Hematopoietic multipotent progenitor cell treated with erythropoietin and hydrocortisone succinate and interleukin-3 and kit ligand, for 17 days (in vitro differentiated cells): ENCODE results near the gene GSE1.

ENCODE experiments used
- DNase-seq: peaks from one replicate; pipeline ENCODE4 v3.0.0-alpha.2; 2015; ENCODE audit warnings: low spot score

Gene GSE1

DNA sequence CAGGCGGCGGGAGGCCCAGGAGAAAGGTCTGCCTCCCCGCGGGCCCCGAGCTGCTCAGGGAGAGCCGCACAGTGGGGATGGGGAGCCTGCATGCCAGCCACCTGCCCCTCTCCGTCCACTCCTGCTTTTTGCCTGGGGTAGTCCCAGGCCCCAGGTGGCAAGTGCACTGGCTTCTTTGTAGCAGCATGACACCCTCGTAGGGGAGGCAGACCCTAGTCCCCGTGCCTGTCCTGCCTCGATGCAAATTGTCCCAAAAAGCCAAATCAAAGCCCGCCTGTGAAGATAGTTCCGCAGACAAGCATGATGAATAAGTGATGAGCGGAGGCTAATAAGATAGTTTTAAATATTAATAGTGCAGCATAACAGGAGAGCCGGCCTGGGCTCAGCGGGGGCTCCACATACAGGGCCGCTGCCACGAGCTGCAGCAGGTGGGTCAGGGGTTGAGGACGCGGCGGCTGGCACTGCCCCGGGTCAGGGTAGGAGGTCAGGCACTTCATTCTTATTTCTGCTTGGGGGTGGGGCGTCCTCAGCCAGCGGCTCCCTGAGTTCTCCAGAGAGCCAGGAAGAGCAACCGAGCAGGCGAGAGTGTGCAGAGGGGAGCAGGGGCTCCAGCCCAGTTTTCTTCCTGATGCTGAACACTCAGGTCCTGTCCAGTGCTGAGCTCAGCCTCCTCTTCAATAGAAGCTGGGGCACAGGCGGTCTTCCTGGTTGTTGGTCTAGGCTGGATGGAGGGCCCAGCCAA is 48.8 kb downstream of the GSE1 start:
- DNase-seq, result no peak

GRCh38 chr16:85662482-85662812 is 49.3 kb downstream of the GSE1 start:
- no peak for DNase-seq

GRCh38 chr16:85662976-85663830 is 50.1 kb downstream of the GSE1 start:
- DNase-seq, result no peak

GRCh38 chr16:85663891-85664321 is 50.8 kb downstream of the GSE1 start:
- no peak for DNase-seq

GRCh38 chr16:85664580-85665372 is 51.7 kb downstream of the GSE1 start:
- no peak for DNase-seq

DNA sequence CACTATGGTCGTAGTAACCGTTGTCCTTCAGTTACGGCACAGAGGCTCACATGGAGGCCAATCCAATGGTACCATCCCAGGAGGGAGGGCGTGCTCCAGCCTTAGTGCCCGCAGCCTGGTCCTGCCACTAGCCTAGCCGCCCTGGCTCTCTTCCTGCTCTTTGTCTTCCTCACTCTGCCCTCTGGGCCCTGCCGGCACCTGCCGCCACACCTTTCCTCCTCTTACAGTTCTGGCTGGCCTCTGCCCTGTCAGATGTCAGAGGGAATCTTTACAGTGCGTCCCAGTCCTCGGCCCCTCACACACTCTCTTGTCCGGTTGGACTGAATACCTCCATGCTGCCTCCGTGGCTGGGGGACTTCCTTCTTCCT is 52.2 kb downstream of the GSE1 start:
- DNase-seq, result no peak

DNA sequence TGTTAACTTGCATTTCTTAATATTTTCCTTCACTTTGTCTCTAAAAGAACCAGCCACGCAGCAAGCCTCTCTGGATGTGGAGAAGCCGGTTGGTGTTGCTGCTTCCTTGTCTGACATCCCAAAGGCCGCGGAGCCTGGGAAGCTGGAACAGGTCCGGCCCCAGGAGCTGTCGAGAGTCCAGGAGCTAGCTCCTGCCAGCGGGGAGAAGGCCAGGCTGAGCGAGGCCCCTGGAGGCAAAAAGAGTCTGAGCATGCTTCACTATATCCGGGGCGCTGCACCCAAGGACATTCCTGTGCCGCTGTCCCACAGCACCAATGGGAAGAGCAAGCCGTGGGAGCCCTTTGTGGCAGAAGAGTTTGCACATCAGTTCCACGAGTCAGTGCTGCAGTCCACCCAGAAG is 52.8 kb downstream of the GSE1 start:
- no peak for DNase-seq

GRCh38 chr16:85667261-85667660 is 54.1 kb downstream of the GSE1 start:
- DNase-seq, result no peak

DNA sequence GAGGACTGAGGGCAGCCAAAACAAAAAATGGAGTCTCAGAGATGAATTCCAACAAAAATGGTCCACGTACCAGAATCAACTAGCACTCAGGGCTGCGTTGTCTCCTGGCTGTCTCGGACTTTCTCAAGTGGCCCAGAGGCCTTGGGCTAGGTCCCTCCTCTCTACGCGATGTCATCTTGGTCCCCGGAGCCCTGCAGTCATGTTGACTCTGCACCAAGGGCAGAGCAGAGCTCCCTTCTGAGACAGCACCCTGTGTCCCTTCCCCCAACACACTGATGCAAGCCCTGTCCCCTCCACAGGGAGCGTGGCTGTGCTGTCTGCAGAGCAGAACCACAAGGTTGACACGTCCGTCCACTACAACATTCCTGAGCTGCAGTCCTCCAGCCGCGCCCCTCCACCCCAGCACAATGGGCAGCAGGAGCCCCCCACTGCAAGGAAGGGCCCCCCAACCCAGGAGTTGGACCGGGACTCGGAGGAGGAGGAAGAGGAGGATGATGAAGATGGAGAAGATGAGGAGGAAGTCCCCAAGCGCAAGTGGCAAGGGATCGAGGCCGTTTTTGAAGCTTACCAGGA is 54.8 kb downstream of the GSE1 start:
- no peak for DNase-seq

DNA sequence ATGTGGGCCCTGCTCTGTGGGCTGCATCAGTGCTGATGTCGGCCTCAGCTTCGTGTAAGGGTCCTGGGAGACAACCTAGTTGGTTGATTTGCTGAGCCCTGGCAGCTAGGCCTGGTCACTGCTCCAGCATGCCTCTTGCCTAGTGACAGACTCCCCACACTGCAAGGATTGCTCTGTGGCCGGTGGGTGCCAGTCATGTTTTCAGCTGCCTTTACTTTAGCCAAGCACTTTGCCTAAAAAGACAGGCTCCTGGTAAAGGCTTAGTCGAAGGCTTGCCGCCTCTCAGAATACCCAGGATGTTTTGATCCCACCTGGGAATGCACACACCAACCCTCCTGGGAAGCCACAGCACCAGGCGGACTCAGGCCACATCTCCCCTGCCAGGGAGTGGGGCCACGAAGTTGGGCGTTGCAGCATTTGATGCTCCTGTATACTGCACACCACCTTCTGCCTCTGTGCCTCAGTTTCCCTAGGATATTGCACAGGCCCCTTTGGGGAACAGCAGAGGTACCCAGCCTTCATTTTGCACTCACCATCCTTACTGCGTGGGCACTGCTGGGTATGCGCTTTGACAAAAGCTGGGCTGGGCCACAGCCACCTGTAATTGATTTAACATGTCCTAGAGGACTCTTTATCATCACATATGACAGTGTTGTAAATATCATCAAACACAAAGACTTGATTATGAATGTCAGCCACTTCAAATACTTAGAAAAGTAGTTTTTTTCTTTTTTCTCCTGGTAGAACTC is 55.7 kb downstream of the GSE1 start:
- no peak for DNase-seq

DNA sequence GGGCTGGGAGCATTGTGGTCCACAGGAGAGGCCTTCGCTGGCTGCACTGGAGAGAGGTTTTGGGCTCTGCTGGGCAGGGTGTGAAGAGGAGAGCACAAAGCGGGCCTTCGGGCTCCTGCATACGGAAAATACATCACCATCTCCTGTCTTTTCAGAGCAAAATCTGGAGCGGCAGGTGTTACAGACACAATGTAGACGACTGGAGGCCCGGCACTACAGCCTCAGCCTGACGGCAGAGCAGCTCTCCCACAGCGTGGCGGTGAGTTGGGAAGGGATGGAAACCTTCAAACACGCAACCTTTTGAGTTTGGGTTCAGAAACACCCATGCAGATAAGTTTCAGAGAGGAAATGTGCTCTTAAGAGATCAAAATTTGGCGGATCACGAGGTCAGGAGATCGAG is 57.7 kb downstream of the GSE1 start:
- no peak for DNase-seq

GRCh38 chr16:85673529-85674417 is 60.7 kb downstream of the GSE1 start:
- peak; percentile 90 for DNase-seq

DNA sequence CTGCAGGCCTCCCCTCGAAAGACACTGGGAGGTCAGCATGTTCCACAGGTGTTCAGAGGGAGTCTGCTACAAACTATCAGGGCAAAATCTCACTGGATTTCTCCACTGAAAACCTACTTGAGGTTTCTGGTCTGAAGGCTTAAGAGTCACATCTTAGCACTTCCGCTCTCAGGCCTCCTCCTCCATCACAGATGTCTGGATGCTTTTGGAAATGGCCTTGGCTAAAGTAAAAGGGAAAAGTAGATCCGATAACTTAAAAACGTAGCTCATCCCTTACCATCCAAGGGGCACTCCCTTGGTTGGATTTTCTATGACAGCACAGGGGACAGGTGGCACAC is 61.3 kb downstream of the GSE1 start:
- no peak for DNase-seq

DNA sequence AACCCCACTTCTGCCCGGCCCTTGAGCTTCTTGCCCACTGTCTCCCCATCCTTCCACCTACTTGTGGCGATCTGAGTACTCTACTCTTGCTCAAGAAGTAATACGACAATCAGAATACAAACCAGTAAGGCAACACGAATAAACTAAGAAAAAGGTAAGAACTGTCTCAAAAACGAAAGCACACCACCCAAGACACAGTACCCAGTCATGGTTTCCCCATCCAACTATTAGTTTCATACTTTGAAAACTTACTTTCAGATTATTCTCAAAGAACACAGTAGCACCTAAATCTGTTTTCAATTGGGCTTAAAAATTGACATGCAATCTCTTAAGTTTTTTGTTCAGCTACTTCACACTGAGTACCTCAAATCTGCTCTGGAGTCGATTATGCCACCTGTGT is 61.7 kb downstream of the GSE1 start:
- peak; percentile 31 for DNase-seq

DNA sequence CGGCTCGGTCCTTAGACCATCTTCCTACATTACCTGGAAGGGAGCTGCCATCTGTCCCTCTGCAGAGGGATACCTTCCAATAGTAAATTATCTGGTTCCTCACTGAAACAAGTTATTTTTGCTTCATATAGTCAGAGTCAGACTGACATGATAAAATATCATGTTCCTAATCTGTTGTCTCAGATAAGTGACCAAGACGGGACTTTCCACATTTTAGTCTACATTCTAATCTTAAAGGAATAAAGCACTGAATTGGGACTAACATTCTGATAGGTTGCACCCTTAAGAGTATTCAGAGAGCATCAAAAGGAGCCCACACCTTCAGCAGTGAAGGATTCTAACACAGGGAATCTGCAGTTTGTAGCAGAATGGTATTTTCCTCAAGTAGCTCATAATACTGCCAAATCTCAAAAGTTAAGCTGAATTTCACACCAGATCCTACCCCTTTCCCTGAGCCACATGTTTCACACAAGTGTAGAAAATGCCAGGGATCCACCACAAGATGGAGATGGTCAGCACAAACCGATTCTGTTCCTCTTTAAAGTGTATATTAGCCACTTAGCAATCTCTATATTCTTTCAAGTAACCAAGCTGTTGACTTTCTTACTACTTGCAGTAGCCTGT is 62.2 kb downstream of the GSE1 start:
- DNase-seq, result peak; percentile 55

GRCh38 chr16:85676466-85676865 is 63.3 kb downstream of the GSE1 start:
- DNase-seq, result peak; percentile 43

DNA sequence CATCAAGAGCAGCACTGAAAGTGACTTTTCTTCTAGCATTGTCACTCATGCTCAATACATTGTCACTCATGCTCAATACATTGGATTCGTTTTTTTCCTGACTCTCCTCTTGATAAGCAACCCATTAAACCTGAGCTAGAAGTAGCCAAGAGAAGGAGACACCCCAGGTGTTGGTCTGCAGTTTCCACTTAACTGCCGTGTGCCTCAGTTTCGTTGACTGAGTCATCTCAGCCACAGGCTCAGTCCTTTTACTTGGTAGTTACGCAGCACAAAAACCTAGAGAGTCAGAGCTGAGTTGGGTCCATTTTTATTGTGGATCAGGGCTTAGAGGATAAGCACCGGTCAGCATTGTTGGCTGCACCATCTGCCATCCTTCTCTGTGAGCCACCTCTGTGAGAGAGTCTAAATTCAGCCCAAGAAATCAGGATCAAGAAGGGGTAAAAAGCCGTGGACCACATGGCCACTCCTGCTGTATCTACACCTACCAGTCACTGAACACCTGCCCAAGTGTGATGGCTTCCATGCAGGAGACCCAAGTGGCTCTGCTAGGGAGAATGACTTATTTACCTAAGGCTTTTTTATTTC is 64.4 kb downstream of the GSE1 start:
- no peak for DNase-seq

- DNase-seq, result no peak
Observed at GRCh38 chr16:85678016-85678415, 64.9 kb downstream of the GSE1 start.

GRCh38 chr16:85678821-85679220 is 65.7 kb downstream of the GSE1 start:
- DNase-seq, result no peak

GRCh38 chr16:85679870-85680269 is 66.7 kb downstream of the GSE1 start:
- DNase-seq, result no peak
